T-helper 2 cell (primary cell): Measurements from ENCODE around the gene FGF18.
"Not testable (repeated sequence)": the region's sequence is repeated elsewhere in the genome, so short reads cannot be mapped to it uniquely, and the experiment has no call there.

ENCODE experiments used
- DNase-seq, 5 experiments: peaks; one replicate each; pipeline versions ENCODE4 v3.0.0 to v3.0.0-alpha.2; 2012 to 2022

The FGF18 gene

GRCh38 chr5:171401167-171401947 lies 18.1 kb upstream of the FGF18 start:
- no peak for DNase-seq

- DNase-seq, result not testable (repeated sequence)
These were observed 16.7 kb upstream of the FGF18 start for GRCh38 chr5:171402751-171403150.

GRCh38 chr5:171405615-171406014 lies 13.8 kb upstream of the FGF18 start:
- DNase-seq, result no peak

GRCh38 chr5:171407234-171407633 lies 12.2 kb upstream of the FGF18 start:
- DNase-seq, result no peak

- DNase-seq, result peak in 1 of 5 experiments; percentile 28
These were observed 10.0 kb upstream of the FGF18 start for GRCh38 chr5:171409164-171410136.

- no peak for DNase-seq
These were observed 9.3 kb upstream of the FGF18 start for GRCh38 chr5:171410181-171410580.

GRCh38 chr5:171412186-171412585 lies 7.3 kb upstream of the FGF18 start:
- DNase-seq, result no peak

- DNase-seq, result no peak
These were observed 6.1 kb upstream of the FGF18 start for GRCh38 chr5:171413153-171413910.

- not testable (repeated sequence) for DNase-seq
These were observed 5.5 kb upstream of the FGF18 start for GRCh38 chr5:171413993-171414392.

- no peak for DNase-seq
These were observed 4.2 kb upstream of the FGF18 start for GRCh38 chr5:171415115-171415730.

- DNase-seq, result no peak
These were observed 3.0 kb upstream of the FGF18 start for GRCh38 chr5:171416160-171417049.

GRCh38 chr5:171418316-171418981 lies 998 bp upstream of the FGF18 start:
- DNase-seq, result peak in 4 of 5 experiments; percentile 9 to 43 (median 36)

GRCh38 chr5:171419688-171420430 lies 412 bp downstream of the FGF18 start:
- DNase-seq, result peak in 1 of 5 experiments; percentile 66

- DNase-seq, result no peak
These were observed 1.2 kb downstream of the FGF18 start for GRCh38 chr5:171420431-171421241.

- DNase-seq, result no peak
These were observed 2.1 kb downstream of the FGF18 start for GRCh38 chr5:171421331-171422262.

GRCh38 chr5:171422495-171422894 lies 3.0 kb downstream of the FGF18 start:
- DNase-seq, result no peak

- no peak for DNase-seq
These were observed 3.6 kb downstream of the FGF18 start for GRCh38 chr5:171422902-171423663.
